KOPT-K1 (cell line): Measurements from ENCODE around the gene CHAT.
A peak's percentile ranks its signal among the peaks of the same experiment; 100 is the strongest.

Source experiments
- H3K27ac ChIP-seq: fragments of 200-600 bp; sonication (generic); 2 replicates; pipeline ENCODE4 v1.5.1; 2016; ENCODE audit warnings: antibody characterized with exemption, mild to moderate bottlenecking, low read depth, low read length; ENCODE audit not compliant: poor library complexity, severe bottlenecking
- H3K36me3 ChIP-seq: fragments of 200-600 bp; sonication (generic); 2 replicates; pipeline ENCODE4 v1.5.1; 2017; ENCODE audit warnings: antibody characterized with exemption, mild to moderate bottlenecking, low read length, moderate library complexity; ENCODE audit not compliant: insufficient read depth
- H3K9me3 ChIP-seq: fragments of 200-600 bp; sonication (generic); 2 replicates; pipeline ENCODE4 v1.5.1; 2017; ENCODE audit warnings: antibody characterized with exemption, low read length, mild to moderate bottlenecking; ENCODE audit not compliant: insufficient read depth, poor library complexity, severe bottlenecking

Gene CHAT

DNA sequence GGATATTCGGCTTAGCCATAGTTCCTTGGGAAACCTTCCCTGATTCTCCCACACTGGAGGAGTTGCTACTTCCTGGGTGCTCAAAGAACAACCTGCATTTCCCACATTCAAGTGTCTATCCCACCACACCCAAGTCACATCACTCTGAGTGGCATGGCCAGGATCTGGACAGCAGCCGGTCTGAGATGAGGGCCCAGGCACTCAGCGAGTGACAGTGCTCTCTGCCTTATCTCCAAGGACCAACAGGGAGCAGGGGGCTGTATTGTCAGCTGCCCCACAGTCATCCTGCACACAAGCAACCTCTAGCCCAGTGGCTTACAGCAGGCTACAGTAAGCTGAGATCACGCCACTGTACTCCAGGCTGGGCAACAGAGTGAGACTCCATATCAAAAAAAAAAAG is 19.8 kb upstream of the CHAT start:
- Histone ChIP-seq H3K36me3 (no peaks in the 10 kb centered on the region), H3K27ac (no peak overlapping the region), H3K9me3 (no peaks in the 10 kb centered on the region)

GRCh38 chr10:49594594-49594993 is 19.2 kb upstream of the CHAT start:
- Histone ChIP-seq H3K9me3 (no peaks in the 10 kb centered on the region), H3K27ac (no peak overlapping the region), H3K36me3 (no peaks in the 10 kb centered on the region)

GRCh38 chr10:49595003-49595712 is 18.7 kb upstream of the CHAT start:
- Histone ChIP-seq H3K36me3 (no peaks in the 10 kb centered on the region), H3K9me3 (no peaks in the 10 kb centered on the region), H3K27ac (no peak overlapping the region)

GRCh38 chr10:49595713-49596492 is 17.9 kb upstream of the CHAT start:
- H3K27ac ChIP-seq, result peak overlapping the region; percentile 4

DNA sequence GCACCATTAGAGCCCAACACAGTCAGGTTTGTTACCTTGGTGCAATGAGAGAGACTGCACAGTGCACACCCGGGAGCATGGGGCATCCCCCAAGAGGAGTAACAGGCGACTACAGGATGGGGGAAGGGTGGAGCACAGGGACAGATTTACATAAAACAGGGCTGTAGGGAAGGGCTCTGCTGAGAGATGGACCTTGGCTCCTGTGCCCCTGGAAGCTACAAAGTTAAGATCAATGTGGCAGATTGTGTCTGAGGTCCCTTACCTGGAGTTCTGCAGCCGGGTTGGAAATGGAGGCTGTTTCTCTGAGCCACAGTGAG is 17.4 kb upstream of the CHAT start:
- H3K9me3 ChIP-seq, result no peaks in the 10 kb centered on the region
- H3K27ac ChIP-seq, result peak overlapping the region; percentile 4
- H3K36me3 ChIP-seq, result no peaks in the 10 kb centered on the region

More at GRCh38 chr10:49595713-49596492, 17.9 kb upstream of the CHAT start:
- Histone ChIP-seq H3K36me3 (no peaks in the 10 kb centered on the region), H3K9me3 (no peaks in the 10 kb centered on the region)

DNA sequence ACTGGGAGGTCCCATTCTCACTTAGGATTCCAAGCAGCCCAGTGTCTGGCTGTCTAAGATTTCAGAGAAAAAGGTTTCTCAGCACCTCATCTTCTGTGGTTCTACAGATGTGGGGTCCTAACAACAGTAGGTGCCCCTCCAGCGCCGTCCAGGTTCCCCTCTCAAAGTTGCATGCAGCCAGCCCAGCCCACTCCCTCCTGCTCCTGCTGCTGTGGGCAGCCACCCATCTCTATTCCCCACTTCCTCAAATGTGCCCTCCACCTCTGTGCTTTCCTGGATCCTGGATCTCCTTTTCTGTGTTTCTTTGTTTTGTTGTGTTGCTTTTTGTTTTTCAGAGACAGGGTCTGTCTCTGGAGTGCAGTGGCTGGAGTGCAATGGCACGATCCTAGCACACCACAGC is 17.0 kb upstream of the CHAT start:
- no peaks in the 10 kb centered on the region for H3K9me3 ChIP-seq
- peak overlapping the region; percentile 4 for H3K27ac ChIP-seq
- H3K36me3 ChIP-seq, result no peaks in the 10 kb centered on the region

GRCh38 chr10:49597426-49598163 is 16.2 kb upstream of the CHAT start:
- no peaks in the 10 kb centered on the region for H3K9me3 ChIP-seq
- no peaks in the 10 kb centered on the region for H3K36me3 ChIP-seq
- no peak overlapping the region for H3K27ac ChIP-seq

GRCh38 chr10:49598164-49598856 is 15.5 kb upstream of the CHAT start:
- no peaks in the 10 kb centered on the region for H3K36me3 ChIP-seq
- no peaks in the 10 kb centered on the region for H3K9me3 ChIP-seq
- H3K27ac ChIP-seq, result no peak overlapping the region

- no peaks in the 10 kb centered on the region for H3K9me3 ChIP-seq
- H3K27ac ChIP-seq, result no peak overlapping the region
- H3K36me3 ChIP-seq, result no peaks in the 10 kb centered on the region
These were observed 14.9 kb upstream of the CHAT start for GRCh38 chr10:49598986-49599385.

DNA sequence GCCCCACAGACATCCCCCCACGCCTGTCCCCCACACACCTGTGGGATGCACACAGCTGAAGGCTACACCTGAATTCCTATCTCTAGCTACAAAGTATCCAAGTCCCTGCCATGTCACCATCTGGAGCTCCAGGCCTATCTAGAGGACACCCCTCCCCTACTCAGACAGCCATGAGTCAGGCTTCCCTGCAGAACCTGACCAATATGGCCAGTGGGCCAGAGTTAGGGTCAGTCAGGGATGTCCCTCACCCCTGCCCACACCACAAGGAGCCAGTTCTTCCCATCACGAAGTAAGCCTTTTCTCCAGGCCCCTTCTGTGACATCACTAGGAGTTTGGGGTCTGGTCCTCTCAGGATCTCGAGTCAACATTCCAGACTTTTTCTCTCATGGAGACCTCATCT is 14.3 kb upstream of the CHAT start:
- Histone ChIP-seq H3K36me3 (no peaks in the 10 kb centered on the region), H3K27ac (no peak overlapping the region), H3K9me3 (no peaks in the 10 kb centered on the region)

DNA sequence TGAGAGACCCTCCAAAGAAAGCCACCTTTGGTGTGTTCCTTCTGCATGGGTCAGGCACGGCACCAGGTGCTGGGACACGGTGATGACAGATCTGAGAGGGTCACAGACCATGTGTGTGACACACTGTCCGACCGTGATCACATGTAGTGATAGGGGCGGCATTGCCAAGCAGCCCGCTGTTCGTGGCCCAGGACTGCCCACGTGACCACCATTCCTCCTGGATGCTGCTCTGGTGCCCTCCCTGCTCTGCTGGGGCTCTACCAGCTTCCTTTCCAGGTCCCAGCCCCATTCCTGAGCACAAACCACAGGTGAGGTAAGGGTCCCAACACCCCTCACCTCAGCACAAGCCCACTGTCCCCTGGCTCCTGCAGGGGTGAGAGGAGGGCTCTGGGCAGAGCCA is 13.8 kb upstream of the CHAT start:
- H3K36me3 ChIP-seq, result no peaks in the 10 kb centered on the region
- H3K9me3 ChIP-seq, result no peaks in the 10 kb centered on the region
- no peak overlapping the region for H3K27ac ChIP-seq

- Histone ChIP-seq H3K27ac (no peak overlapping the region), H3K36me3 (no peaks in the 10 kb centered on the region), H3K9me3 (no peaks in the 10 kb centered on the region)
These were observed 12.9 kb upstream of the CHAT start for GRCh38 chr10:49600781-49601400.

DNA sequence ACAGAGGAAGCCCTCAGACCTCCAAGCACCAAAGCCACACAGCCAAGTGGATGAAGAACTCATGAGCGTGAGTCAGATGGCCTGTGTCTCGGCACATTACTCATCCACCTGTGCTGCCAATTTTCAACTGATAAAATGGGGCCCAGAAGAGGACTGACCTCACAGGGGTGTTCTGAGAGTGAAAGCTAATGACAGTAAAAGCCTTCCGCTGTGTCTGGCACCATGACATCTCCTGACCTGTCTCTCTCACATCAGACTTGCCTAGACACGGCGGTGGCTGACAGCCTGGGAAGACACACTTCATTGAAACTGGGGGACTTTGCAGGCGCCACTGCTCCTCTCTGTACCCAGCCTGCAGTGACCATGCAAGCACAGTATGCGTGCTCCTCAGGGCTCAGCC is 12.0 kb upstream of the CHAT start:
- Histone ChIP-seq H3K27ac (no peak overlapping the region), H3K9me3 (no peaks in the 10 kb centered on the region), H3K36me3 (no peaks in the 10 kb centered on the region)

- Histone ChIP-seq H3K9me3 (no peaks in the 10 kb centered on the region), H3K27ac (no peak overlapping the region), H3K36me3 (no peaks in the 10 kb centered on the region)
These were observed 11.3 kb upstream of the CHAT start for GRCh38 chr10:49602380-49603023.
